ENCODE results near the gene SYT8. TPM values are rescaled to one million over a fixed set of nuclear protein-coding genes. Genes with fewer than 3 reads are reported as not detected.

The SYT8 gene
- total and polyA plus RNA-seq, 2 experiments from 2014 or later = not detected

GRCh38 chr11:1786466-1786865 is 48.3 kb upstream of the SYT8 start:
- H3K27me3 ChIP-seq (ENCODE audit: insufficient read depth) = no peaks in the 10 kb centered on the region
- Mint-ChIP-seq H3K4me1 (peaks cover 2% of the 10 kb centered on the region; the same call in 1 of the 3 replicates), H3K9me3 (no peaks in the 10 kb centered on the region), H3K27ac (no peak overlapping the region), H3K27me3 (ENCODE audit: insufficient read depth, low read depth, poor library complexity) (peaks cover 9% of the 10 kb centered on the region), H3K36me3 (ENCODE audit: low read depth) (no peaks in the 10 kb centered on the region), H3K4me3 (no peak overlapping the region)
- no peaks in the 10 kb centered on the region for H3K36me3 ChIP-seq (ENCODE audit: insufficient read depth)
- no peaks in the 10 kb centered on the region for H4K20me1 ChIP-seq (replicated peaks; ENCODE audit: insufficient read depth)
- H3K27ac ChIP-seq (ENCODE audit: low read depth) = no peak overlapping the region
- no peak overlapping the region for H3K4me2 ChIP-seq
- DNase-seq (ENCODE audit: low spot score) (no peak), ATAC-seq (no peak)
- no peaks in the 10 kb centered on the region for H3K4me1 ChIP-seq (ENCODE audit: insufficient read depth)
- no peaks in the 10 kb centered on the region for H3F3A ChIP-seq (replicated peaks; ENCODE audit: low read depth)
- H3K4me3 ChIP-seq = no peak overlapping the region
- no peaks in the 10 kb centered on the region for H3K9me2 ChIP-seq (ENCODE audit: insufficient read depth)
- H3K79me2 ChIP-seq (replicated peaks; ENCODE audit: insufficient read depth) = no peaks in the 10 kb centered on the region
- H2AFZ ChIP-seq = no peak overlapping the region
- TF ChIP-seq EZH2phosphoT487 (IDR thresholded peaks at IDR 0.05; ENCODE audit: unreplicated experiment) (no peak), CTCF (conservative IDR thresholded peaks at IDR 0.05; ENCODE audit: low read depth in 2 of 2) (no peak), NANOG (IDR thresholded peaks at IDR 0.05; ENCODE audit: borderline replicate concordance) (no peak), CREB1 (CRISPR knock-in tag; IDR thresholded peaks at IDR 0.05; ENCODE audit: low read depth) (no peak), ZNF462 (CRISPR knock-in tag; IDR thresholded peaks at IDR 0.05) (no peak), STAT1 (IDR thresholded peaks at IDR 0.05; ENCODE audit: unreplicated experiment) (no peak), EZH2 (IDR thresholded peaks at IDR 0.05; ENCODE audit: low read depth, unreplicated experiment) (no peak), ZNF114 (CRISPR knock-in tag; IDR thresholded peaks at IDR 0.05) (no peak), JUNB (IDR thresholded peaks at IDR 0.05; ENCODE audit: unreplicated experiment) (no peak), ETS1 (IDR thresholded peaks at IDR 0.05) (no peak)

All from GM23338 (cell line).